ENCODE data around the gene CEP112.

- TF ChIP-seq CTCF (IDR thresholded peaks at IDR 0.05; ENCODE audit: low read depth, low read length) (no peak), MAX (IDR thresholded peaks at IDR 0.05; ENCODE audit: low read depth, low read length) (no peak), POLR2A (IDR thresholded peaks at IDR 0.05; ENCODE audit: extremely low read depth, insufficient read length) (no peak), MYC (IDR thresholded peaks at IDR 0.05; ENCODE audit: low read depth, low read length) (no peak)
Observed at GRCh38 chr17:65630502-65630901, 561.4 kb downstream of the CEP112 start.

Data from NB4 (cell line).